GM12891 (cell line): ENCODE results near the gene MEIS1.

Source experiments
- POLR2A ChIP-seq: IDR thresholded peaks from 2 replicates; pipeline ENCODE4 v1.6.1; 2011; ENCODE audit warnings: low read depth, low read length, control low read depth
- POLR2AphosphoS5 ChIP-seq: IDR thresholded peaks from 2 replicates; pipeline ENCODE4 v1.6.1; 2011; ENCODE audit warnings: low read depth, low read length, control low read depth
- TAF1 ChIP-seq: IDR thresholded peaks from 2 replicates; pipeline ENCODE4 v1.6.1; 2011; ENCODE audit warnings: low read depth, low read length, control low read depth

GRCh38 chr2:66494708-66495107, 59.8 kb downstream of the MEIS1 start:
- TF ChIP-seq POLR2AphosphoS5, result no peak
- TF ChIP-seq TAF1, result no peak
- TF ChIP-seq POLR2A, result no peak
